GM20000 (cell line): Measurements from ENCODE around the gene APOM.

Experiments used
- DNase-seq: peaks from one replicate; pipeline ENCODE4 v3.0.0; 2012; ENCODE audit warnings: low spot score
- TF ChIP-seq, protein P1 (sequence below): IDR thresholded peaks from 2 replicates; pipeline ENCODE4 v1.5.1; 2012; ENCODE audit warnings: mild to moderate bottlenecking, control low read depth; ENCODE audit errors: extremely low read depth, missing control alignments

The APOM gene

DNA sequence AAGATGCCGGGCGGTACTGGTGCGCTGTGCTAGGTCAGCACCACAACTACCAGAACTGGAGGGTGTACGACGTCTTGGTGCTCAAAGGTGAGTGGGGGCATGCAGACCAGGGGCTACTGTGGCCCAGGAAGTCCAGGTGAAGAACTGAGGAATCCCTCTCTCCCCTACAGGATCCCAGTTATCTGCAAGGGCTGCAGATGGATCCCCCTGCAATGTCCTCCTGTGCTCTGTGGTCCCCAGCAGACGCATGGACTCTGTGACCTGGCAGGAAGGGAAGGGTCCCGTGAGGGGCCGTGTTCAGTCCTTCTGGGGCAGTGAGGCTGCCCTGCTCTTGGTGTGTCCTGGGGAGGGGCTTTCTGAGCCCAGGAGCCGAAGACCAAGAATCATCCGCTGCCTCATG lies 52.0 kb downstream of the APOM start:
- DNase-seq, result no peak
- TF ChIP-seq, protein P1, sequence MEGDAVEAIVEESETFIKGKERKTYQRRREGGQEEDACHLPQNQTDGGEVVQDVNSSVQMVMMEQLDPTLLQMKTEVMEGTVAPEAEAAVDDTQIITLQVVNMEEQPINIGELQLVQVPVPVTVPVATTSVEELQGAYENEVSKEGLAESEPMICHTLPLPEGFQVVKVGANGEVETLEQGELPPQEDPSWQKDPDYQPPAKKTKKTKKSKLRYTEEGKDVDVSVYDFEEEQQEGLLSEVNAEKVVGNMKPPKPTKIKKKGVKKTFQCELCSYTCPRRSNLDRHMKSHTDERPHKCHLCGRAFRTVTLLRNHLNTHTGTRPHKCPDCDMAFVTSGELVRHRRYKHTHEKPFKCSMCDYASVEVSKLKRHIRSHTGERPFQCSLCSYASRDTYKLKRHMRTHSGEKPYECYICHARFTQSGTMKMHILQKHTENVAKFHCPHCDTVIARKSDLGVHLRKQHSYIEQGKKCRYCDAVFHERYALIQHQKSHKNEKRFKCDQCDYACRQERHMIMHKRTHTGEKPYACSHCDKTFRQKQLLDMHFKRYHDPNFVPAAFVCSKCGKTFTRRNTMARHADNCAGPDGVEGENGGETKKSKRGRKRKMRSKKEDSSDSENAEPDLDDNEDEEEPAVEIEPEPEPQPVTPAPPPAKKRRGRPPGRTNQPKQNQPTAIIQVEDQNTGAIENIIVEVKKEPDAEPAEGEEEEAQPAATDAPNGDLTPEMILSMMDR, result no peak
